ENCODE results near the gene ARMC7. TPM values are rescaled to one million over a fixed set of nuclear protein-coding genes. Genes with fewer than 3 reads are reported as not detected.
A peak's percentile ranks its signal among the peaks of the same experiment; 100 is the strongest.
"Not testable (repeated sequence)": the region's sequence is repeated elsewhere in the genome, so short reads cannot be mapped to it uniquely, and the experiment has no call there.

The ARMC7 gene
- total RNA-seq, 1 donor from 2014 or later = 7.9 TPM

GRCh38 chr17:75130632-75131277 is 21.0 kb downstream of the ARMC7 start:
- no peaks in the 10 kb centered on the region for H3K27me3 ChIP-seq (ENCODE audit: control insufficient read depth, insufficient read depth, low read length)
- peak; percentile 70 for TF ChIP-seq CTCF (IDR thresholded peaks at IDR 0.05; ENCODE audit: insufficient read depth, low read length, poor library complexity, severe bottlenecking)
- DNase-seq (ENCODE audit: low read depth) = no peak
- H3K4me3 ChIP-seq (ENCODE audit: low read depth, low read length) = peak overlapping the region; percentile 82
- no peaks in the 10 kb centered on the region for H3K36me3 ChIP-seq (ENCODE audit: control insufficient read depth, insufficient read depth, low read length)

GRCh38 chr17:75131278-75132017 is 21.7 kb downstream of the ARMC7 start, which contains the start of gene NT5C:
NT5C (minus strand) TSS chr17:75131742; CDS start chr17:75131707, 35 bp downstream.
- H3K4me3 ChIP-seq (ENCODE audit: low read depth, low read length) = peak within 1 kb of the TSS; percentile 82
- DNase-seq (ENCODE audit: low read depth) = no peak
- no peaks in the 10 kb centered on the region for H3K36me3 ChIP-seq (ENCODE audit: control insufficient read depth, insufficient read depth, low read length)
- no peaks in the 10 kb centered on the region for H3K27me3 ChIP-seq (ENCODE audit: control insufficient read depth, insufficient read depth, low read length)
- peak; percentile 44 for TF ChIP-seq CTCF (IDR thresholded peaks at IDR 0.05; ENCODE audit: insufficient read depth, low read length, poor library complexity, severe bottlenecking)

GRCh38 chr17:75132018-75133000 is 22.5 kb downstream of the ARMC7 start:
- H3K4me3 ChIP-seq (ENCODE audit: low read depth, low read length) = peak overlapping the region; percentile 82
- DNase-seq (ENCODE audit: low read depth); H3K36me3 ChIP-seq (ENCODE audit: control insufficient read depth, insufficient read depth, low read length): not testable (repeated sequence)

GRCh38 chr17:75133001-75133400 is 23.2 kb downstream of the ARMC7 start:
- DNase-seq (ENCODE audit: low read depth) = no peak
- Histone ChIP-seq H3K27me3 (ENCODE audit: control insufficient read depth, insufficient read depth, low read length) (no peaks in the 10 kb centered on the region), H3K36me3 (ENCODE audit: control insufficient read depth, insufficient read depth, low read length) (no peaks in the 10 kb centered on the region), H3K4me3 (ENCODE audit: low read depth, low read length) (no peak overlapping the region)
- TF ChIP-seq CTCF (IDR thresholded peaks at IDR 0.05; ENCODE audit: insufficient read depth, low read length, poor library complexity, severe bottlenecking) = no peak

More at GRCh38 chr17:75132018-75133000, 22.5 kb downstream of the ARMC7 start:
- H3K27me3 ChIP-seq (ENCODE audit: control insufficient read depth, insufficient read depth, low read length) = not testable (repeated sequence)

- DNase-seq (ENCODE audit: low read depth); H3K36me3 ChIP-seq (ENCODE audit: control insufficient read depth, insufficient read depth, low read length); H3K4me3 ChIP-seq (ENCODE audit: low read depth, low read length); H3K27me3 ChIP-seq (ENCODE audit: control insufficient read depth, insufficient read depth, low read length): not testable (repeated sequence)
Observed at GRCh38 chr17:75133607-75134347, 24.0 kb downstream of the ARMC7 start.

GRCh38 chr17:75135452-75135851 is 25.7 kb downstream of the ARMC7 start:
- DNase-seq (ENCODE audit: low read depth) = no peak
- Histone ChIP-seq H3K4me3 (ENCODE audit: low read depth, low read length) (no peak overlapping the region), H3K36me3 (ENCODE audit: control insufficient read depth, insufficient read depth, low read length) (no peaks in the 10 kb centered on the region), H3K27me3 (ENCODE audit: control insufficient read depth, insufficient read depth, low read length) (no peaks in the 10 kb centered on the region)
- TF ChIP-seq CTCF (IDR thresholded peaks at IDR 0.05; ENCODE audit: insufficient read depth, low read length, poor library complexity, severe bottlenecking) = no peak
